ENCODE results near the gene SLC16A10.
"Not testable (repeated sequence)": the region's sequence is repeated elsewhere in the genome, so short reads cannot be mapped to it uniquely, and the experiment has no call there.

SLC16A10 gene

GRCh38 chr6:111252726-111253125 lies 165.4 kb downstream of the SLC16A10 start:
- TF ChIP-seq CTCF (IDR thresholded peaks at IDR 0.05; ENCODE audit: low read length, missing control alignments): no peak
- H3K4me3 ChIP-seq (replicated peaks; ENCODE audit: low read depth, low read length): no peak overlapping the region
- no peak for DNase-seq (ENCODE audit: low read depth)

GRCh38 chr6:111254004-111254778 lies 166.9 kb downstream of the SLC16A10 start:
- TF ChIP-seq CTCF (IDR thresholded peaks at IDR 0.05; ENCODE audit: low read length, missing control alignments): no peak
- DNase-seq (ENCODE audit: low read depth): no peak
- no peak overlapping the region for H3K4me3 ChIP-seq (replicated peaks; ENCODE audit: low read depth, low read length)

GRCh38 chr6:111254779-111255166 lies 167.5 kb downstream of the SLC16A10 start:
- H3K4me3 ChIP-seq (replicated peaks; ENCODE audit: low read depth, low read length): no peak overlapping the region
- no peak for TF ChIP-seq CTCF (IDR thresholded peaks at IDR 0.05; ENCODE audit: low read length, missing control alignments)
- no peak for DNase-seq (ENCODE audit: low read depth)

- not testable (repeated sequence) for DNase-seq (ENCODE audit: low read depth); H3K4me3 ChIP-seq (replicated peaks; ENCODE audit: low read depth, low read length)
Measured at GRCh38 chr6:111255838-111256237, 168.5 kb downstream of the SLC16A10 start.

- DNase-seq (ENCODE audit: low read depth): peak; percentile 16
- peak; percentile 4 for TF ChIP-seq CTCF (IDR thresholded peaks at IDR 0.05; ENCODE audit: low read length, missing control alignments)
- H3K4me3 ChIP-seq (replicated peaks; ENCODE audit: low read depth, low read length): no peak overlapping the region
Measured at GRCh38 chr6:111256646-111257045, 169.3 kb downstream of the SLC16A10 start.

GRCh38 chr6:111258010-111258409 lies 170.7 kb downstream of the SLC16A10 start:
- DNase-seq (ENCODE audit: low read depth): no peak
- H3K4me3 ChIP-seq (replicated peaks; ENCODE audit: low read depth, low read length): no peak overlapping the region
- no peak for TF ChIP-seq CTCF (IDR thresholded peaks at IDR 0.05; ENCODE audit: low read length, missing control alignments)

GRCh38 chr6:111258615-111259088 lies 171.3 kb downstream of the SLC16A10 start:
- TF ChIP-seq CTCF (IDR thresholded peaks at IDR 0.05; ENCODE audit: low read length, missing control alignments): no peak
- H3K4me3 ChIP-seq (replicated peaks; ENCODE audit: low read depth, low read length): peak overlapping the region; percentile 77
- DNase-seq (ENCODE audit: low read depth): no peak
